Measurements from ENCODE around the gene TNFRSF1B. TPM values are rescaled to one million over a fixed set of nuclear protein-coding genes. Genes with fewer than 3 reads are reported as not detected.

The TNFRSF1B gene
- total RNA-seq, 1 donor from 2014 or later, result 19.0 TPM

DNA sequence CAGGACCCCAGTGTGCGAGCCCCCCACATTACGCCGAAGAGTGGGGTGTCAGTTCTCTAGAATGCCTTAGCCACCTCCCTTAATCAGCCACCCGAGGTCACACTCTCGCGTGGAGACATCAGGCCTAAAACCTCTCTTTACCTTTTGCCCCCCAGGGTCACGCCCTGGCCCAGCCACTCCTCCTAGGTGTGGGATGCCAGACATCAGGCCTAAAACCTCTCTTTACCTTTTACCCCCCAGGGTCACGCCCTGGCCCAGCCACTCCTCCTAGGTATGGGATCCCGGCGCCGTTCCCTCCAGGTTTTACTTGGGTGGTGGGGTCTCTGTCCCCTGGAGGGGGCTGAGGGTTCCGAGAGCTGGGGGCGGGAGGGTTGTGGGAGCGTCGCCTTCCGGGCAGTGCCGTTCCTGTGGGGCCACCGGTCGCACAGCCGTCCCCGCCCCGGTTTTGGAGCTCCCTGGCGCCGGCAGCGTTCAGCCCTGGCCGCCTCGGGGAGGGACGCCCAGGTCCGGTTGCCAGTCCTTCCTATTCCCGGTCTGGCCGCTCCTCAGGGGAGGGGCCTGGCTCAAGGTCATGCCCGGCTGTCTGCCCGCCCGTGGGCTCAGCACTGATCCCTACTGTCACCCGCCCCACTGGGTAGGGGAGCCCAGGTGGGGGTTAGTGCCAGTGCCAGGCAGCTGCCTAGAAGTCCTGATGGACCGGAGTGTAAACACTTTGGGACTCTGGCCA is 63.9 kb downstream of the TNFRSF1B start:
- DNase-seq (ENCODE audit: missing footprints), result peak; percentile 76
- intact Hi-C loops (cut with DNase I), result loop anchor here (1.0 kb wide), 1 partner anchor 389 kb away; no protein-coding TSS in a partner anchor

DNA sequence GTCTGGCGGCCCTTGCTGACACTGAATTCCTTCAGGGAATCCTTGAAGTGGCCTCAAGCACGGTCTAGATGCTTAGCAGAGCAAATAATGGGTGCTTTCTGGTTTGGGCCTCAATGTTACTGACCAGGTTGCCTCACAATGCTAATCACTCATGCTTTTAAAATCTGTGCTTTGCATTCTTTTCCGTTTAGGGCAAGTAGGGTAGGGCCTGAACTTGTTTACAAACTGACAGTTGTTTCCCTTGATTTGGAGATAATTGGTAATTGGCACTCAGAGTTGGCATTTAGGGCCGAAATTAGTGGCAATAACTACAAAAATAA is 64.4 kb downstream of the TNFRSF1B start:
- DNase-seq (ENCODE audit: missing footprints), result no peak
- no peak for ATAC-seq
- intact Hi-C loops (cut with DNase I), result loop anchor here (1.0 kb wide), 1 partner anchor 388 kb away; no protein-coding TSS in a partner anchor

More for the DNA sequence above, 63.9 kb downstream of the TNFRSF1B start:
- peak; percentile 78 for ATAC-seq

DNA sequence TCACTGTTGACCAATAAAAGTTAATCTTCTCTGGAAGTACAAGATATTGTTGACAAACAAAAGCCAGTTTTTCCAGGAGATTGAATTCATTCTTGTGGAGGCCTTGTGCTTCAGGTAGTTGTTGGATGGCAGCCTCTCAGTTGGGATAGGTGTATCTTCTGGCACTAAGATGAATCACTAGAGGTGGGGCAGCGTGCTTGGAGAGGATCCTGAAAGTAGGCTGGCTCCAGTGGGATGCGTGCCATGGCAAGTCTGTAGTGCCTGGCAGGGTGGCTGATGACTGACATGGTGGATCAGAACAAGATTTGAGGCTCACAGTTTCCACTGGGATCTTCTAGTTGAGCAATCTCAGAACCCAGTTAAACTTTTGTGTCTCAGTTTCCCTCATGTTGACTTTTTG is 65.4 kb downstream of the TNFRSF1B start:
- intact Hi-C loops (cut with DNase I), result no loop called here
- no peak for DNase-seq (ENCODE audit: missing footprints)
- no peak for ATAC-seq

DNA sequence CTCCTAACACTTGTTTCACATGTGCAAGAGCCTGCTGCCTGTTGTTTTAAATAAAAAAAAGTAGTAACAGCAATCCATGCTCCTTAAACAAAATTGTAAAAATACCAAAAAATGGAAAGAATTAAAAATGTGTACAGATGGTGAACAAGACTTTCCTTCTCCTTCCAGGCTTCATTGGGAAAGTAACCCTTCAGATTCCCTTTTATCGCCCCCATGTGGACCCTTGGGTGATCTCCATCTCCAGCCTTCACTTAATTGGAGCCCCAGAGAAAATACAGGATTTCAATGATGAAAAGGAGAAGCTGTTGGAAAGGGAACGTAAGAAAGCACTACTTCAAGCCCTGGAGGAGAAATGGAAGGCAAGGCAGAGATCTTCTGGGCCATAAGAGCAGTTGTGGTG is 77.3 kb downstream of the TNFRSF1B start:
- ATAC-seq (no peak), DNase-seq (ENCODE audit: missing footprints) (no peak)
- intact Hi-C loops (cut with DNase I), result no loop called here

DNA sequence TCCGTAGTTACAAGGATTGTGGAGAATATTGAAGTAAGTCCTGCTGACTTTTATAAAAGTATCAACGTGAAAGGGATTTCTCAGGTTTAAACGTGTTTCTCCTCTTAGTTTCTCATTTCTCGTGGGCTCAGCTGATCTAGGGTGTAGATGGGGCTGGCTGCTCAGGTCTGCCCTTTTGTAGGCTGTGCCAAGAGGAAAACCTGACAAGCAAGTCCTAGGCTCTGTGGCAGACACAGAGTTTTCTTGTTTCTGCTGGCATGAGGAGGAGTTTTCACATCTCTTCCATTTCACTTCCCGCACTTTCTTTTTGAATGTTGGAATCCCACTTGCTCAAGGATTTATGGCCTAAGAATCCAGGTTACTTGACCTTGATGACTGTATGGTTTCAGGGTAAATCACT is 77.8 kb downstream of the TNFRSF1B start:
- DNase-seq (ENCODE audit: missing footprints) (no peak), ATAC-seq (no peak)
- intact Hi-C loops (cut with DNase I), result no loop called here

DNA sequence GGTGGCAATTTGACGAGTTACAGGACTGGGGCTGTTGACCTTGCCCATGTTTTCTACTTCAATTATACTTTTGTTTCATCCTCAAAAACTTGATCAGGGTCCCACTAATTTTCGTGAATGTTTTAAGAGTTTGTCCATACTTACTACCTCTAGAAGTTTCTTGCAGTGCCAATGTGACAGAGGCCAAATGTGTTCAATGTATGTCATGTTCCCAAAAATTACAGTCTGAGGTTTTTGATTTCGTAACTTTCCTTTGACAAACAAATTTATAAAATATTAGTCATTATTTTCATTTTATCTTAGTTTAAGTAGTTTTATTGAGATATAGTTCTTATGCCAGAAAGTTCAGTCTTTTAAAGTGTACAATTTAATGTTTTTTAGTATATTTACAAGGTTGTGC is 78.3 kb downstream of the TNFRSF1B start:
- intact Hi-C loops (cut with DNase I), result no loop called here
- DNase-seq (ENCODE audit: missing footprints), result no peak
- no peak for ATAC-seq

DNA sequence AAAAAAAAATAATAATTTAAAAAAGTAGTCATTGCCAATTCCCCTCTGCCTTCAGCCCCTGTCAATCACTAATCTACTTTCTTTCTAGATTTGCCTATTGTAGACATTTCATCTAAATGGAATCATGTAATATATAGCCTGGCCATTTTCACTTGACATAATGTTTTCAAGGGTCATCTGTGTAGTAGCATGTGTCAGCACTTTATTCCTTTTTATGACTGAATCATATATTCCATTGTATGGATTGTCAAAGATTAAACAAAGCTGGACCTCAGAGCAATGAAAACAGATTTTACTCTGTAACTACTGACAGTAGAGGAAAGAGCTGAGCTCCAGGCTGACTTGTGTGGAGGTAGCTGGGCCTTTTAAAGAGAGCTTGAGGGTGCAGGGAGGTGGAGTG is 78.9 kb downstream of the TNFRSF1B start:
- ATAC-seq (no peak), DNase-seq (ENCODE audit: missing footprints) (no peak)
- intact Hi-C loops (cut with DNase I), result no loop called here

DNA sequence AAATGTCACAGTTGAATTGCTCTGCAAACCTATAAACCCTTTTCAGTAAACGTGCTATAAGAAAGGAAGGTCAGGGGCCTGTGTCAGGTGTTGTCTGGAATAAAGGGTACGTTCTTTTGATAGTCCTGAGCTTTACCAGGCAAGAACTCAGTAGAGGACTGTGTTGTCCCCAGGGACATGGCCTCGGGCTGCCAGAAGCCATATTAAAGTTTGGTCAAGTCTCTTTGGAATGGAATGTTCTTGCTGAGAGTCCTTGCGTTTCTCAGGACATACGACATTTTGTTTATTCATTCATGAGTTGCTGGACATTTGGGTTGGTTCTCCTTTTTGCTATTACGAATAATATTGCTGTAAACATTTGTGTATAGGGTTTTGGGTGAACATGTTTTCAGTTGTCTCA is 79.8 kb downstream of the TNFRSF1B start:
- no peak for ATAC-seq
- intact Hi-C loops (cut with DNase I), result no loop called here
- no peak for DNase-seq (ENCODE audit: missing footprints)

DNA sequence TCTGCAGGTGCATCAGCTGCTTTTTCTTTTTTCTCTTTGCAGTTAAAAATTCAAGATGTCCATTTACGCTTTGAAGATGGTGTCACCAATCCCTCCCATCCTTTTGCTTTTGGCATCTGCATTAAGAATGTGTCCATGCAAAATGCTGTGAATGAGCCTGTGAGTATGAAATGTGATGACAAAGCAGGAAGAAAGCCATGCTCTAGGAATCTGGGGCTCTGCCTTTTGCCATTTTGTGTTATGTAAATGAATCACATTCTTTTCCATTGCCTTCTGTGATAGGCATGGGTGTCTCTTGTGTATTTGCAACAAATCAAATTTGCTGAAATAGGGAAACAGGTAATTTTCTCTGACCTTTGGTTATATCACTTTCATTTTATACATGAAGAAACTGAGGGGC is 82.4 kb downstream of the TNFRSF1B start:
- intact Hi-C loops (cut with DNase I), result no loop called here
- no peak for ATAC-seq
- DNase-seq (ENCODE audit: missing footprints), result no peak

DNA sequence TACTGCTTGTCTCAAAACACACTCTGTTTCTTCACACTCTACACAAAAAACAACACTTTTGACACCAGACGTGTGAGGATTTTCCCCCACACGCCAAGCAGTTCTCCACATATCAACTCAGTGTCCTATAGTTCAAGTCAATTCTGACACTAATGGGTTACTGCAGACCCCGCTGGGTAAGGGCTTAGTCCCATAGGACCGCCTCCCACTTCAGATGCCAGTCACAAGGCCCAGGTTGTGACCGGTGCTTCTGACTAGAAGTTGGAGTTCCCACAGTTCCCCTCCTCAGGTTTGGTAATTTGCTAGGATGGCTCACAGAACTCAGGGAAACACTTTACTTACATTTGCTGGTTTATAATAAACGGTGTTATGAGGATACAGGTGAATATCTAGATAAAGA is 83.0 kb downstream of the TNFRSF1B start:
- ATAC-seq (no peak), DNase-seq (ENCODE audit: missing footprints) (no peak)
- intact Hi-C loops (cut with DNase I), result no loop called here

DNA sequence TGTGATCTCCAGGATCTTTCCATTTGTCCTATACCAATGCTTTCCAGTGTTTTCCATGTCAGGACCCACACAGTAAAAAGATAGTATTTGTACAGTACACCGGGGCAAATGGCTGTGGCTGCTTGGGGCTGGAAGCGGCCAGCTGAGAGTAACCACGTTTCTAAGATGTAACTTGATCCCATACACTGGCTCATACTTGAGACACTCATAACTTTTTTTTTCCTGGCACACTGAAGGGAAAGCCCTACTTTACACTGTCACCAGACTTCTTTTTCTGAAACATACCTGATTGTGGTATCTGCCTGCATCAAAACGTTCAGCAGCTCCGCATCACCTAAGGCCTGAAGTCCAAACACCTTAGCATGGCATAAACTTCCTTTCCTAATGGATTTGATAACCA is 84.7 kb downstream of the TNFRSF1B start:
- DNase-seq (ENCODE audit: missing footprints) (no peak), ATAC-seq (no peak)
- intact Hi-C loops (cut with DNase I), result no loop called here

DNA sequence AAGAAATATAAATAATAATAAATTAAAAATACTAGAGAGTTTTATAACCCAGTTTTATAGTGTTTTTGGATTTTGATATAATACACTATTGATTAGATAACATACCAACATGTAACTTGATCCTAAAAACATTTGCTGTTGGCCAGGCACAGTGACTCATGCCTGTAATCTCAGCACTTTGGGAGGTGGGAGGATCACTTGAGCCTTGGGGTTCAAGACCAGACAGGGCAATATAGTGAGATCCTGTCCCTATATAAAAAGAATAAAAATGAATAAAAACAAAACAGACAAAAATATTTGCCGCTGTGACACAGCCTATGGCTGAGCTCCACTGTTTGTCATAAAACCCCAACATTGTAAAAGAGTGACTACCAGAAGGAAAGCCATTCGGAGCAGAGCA is 89.1 kb downstream of the TNFRSF1B start:
- intact Hi-C loops (cut with DNase I), result no loop called here

DNA sequence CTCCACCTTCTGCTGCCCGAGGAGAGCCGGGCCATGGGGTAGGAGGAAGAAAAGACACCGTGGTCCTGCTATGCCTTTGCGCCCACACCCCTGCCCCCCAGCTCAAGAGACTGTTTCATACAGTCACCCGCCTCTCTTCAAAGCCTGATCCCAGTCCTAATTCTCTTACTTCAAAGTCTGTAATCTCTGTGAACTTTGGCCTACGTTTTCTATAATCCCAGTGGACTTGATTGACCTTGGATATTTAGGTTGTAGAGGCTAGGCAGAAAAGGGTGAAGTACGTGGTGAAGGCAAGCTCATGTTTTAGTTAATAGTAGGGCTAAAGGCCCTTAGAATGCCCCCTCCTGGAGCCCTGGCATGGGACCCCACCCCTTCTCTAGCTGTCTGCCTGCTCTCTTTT is 91.5 kb downstream of the TNFRSF1B start:
- ATAC-seq (no peak), DNase-seq (ENCODE audit: missing footprints) (no peak)
- intact Hi-C loops (cut with DNase I), result no loop called here

More for the DNA sequence above, 89.1 kb downstream of the TNFRSF1B start:
- ATAC-seq, result no peak
- DNase-seq (ENCODE audit: missing footprints), result no peak

Small RNAs within 50 kb of the gene (microRNA-seq; reads per million reads assigned to microRNA genes)
- gene MIR4632 (not detected), gene MIR7846 (not detected)

Other genes with a start within 250 kb of the TNFRSF1B start
- 32.5 TPM for gene KIAA2013, start 240.6 kb upstream of the TNFRSF1B start, total RNA-seq
- 70.4 TPM for gene PLOD1, start 232.3 kb upstream of the TNFRSF1B start, total RNA-seq
- 697 TPM for gene MFN2, start 186.5 kb upstream of the TNFRSF1B start, total RNA-seq
- 12.3 TPM for gene MIIP, start 147.5 kb upstream of the TNFRSF1B start, total RNA-seq
- 0.92 TPM for gene TNFRSF8, start 103.7 kb upstream of the TNFRSF1B start, total RNA-seq
- gene VPS13D, start 63.0 kb downstream of the TNFRSF1B start, total RNA-seq, result 105 TPM